RWPE1 (cell line): ENCODE results near the gene SLC39A11.
A peak's percentile ranks its signal among the peaks of the same experiment; 100 is the strongest.

Experiments
- CTCF ChIA-PET: fragments of 350-600 bp; sonication (Branson Sonifier 250); formaldehyde crosslinking; extraction: SDS; loops from one replicate; lab custom pipeline; 2021; lab: Yijun Ruan, JAX
- POLR2A ChIA-PET: fragments of 400-600 bp; formaldehyde crosslinking; extraction: SDS; loops from one replicate; lab custom pipeline; 2020; ENCODE audit warnings: antibody characterized with exemption; ENCODE audit not compliant: low non-redundant PET; lab: Yijun Ruan, JAX
- DNase-seq: peaks from one replicate; pipeline ENCODE4 v3.0.0; 2012; ENCODE audit warnings: low spot score
- H3K27ac ChIP-seq: fragments of 450-650 bp; 2 replicates; pipeline ENCODE4 v1.5.1; 2017
- CTCF ChIP-seq: fragments of 450-650 bp; conservative IDR thresholded peaks from 2 replicates; pipeline ENCODE4 v1.5.1; 2017; ENCODE audit warnings: low read depth, mild to moderate bottlenecking

Gene SLC39A11

GRCh38 chr17:72665852-72666851 lies 426.3 kb downstream of the SLC39A11 start:
- POLR2A ChIA-PET: interaction anchor here (0.6 kb wide), 1 partner anchor 569 kb away, joined by 3 read pairs; no protein-coding TSS in a partner anchor
- TF ChIP-seq CTCF: no peak
- H3K27ac ChIP-seq: no peak overlapping the region
- no peak for DNase-seq
- CTCF ChIA-PET: no interaction called here

- DNase-seq: no peak
- POLR2A ChIA-PET: no interaction called here
- CTCF ChIA-PET: no interaction called here
- no peak for TF ChIP-seq CTCF
- H3K27ac ChIP-seq: no peak overlapping the region
Measured at GRCh38 chr17:72662827-72663190, 429.7 kb downstream of the SLC39A11 start.

GRCh38 chr17:72661945-72662826 lies 430.3 kb downstream of the SLC39A11 start:
- no peak for TF ChIP-seq CTCF
- H3K27ac ChIP-seq: peak overlapping the region; percentile 77
- DNase-seq: no peak
- ChIA-PET CTCF (no interaction called here), POLR2A (no interaction called here)

- DNase-seq: peak; percentile 68
Measured at GRCh38 chr17:72661116-72661944, 431.2 kb downstream of the SLC39A11 start.

GRCh38 chr17:72660274-72661115 lies 432.0 kb downstream of the SLC39A11 start:
- no peak for DNase-seq

More at GRCh38 chr17:72661116-72661944, 431.2 kb downstream of the SLC39A11 start:
- POLR2A ChIA-PET: no interaction called here
- CTCF ChIA-PET: no interaction called here
- TF ChIP-seq CTCF: no peak
- H3K27ac ChIP-seq: peak overlapping the region; percentile 77

More at GRCh38 chr17:72660274-72661115, 432.0 kb downstream of the SLC39A11 start:
- ChIA-PET POLR2A (no interaction called here), CTCF (interaction anchor here (0.6 kb wide), 1 partner anchor 65 kb away, joined by 4 read pairs; no protein-coding TSS in a partner anchor)
- TF ChIP-seq CTCF: no peak
- H3K27ac ChIP-seq: peak overlapping the region; percentile 77
